CD4-positive, alpha-beta T cell treated with Interferon gamma for 1 hour (primary cell): ENCODE measurements around the gene AP2A2.

Source experiments
- DNase-seq: peaks from one replicate; pipeline ENCODE4 v3.0.0-alpha.2; 2020

AP2A2 gene

GRCh38 chr11:1032310-1032891, 106.7 kb downstream of the AP2A2 start:
- no peak for DNase-seq

- DNase-seq, result no peak
Observed at GRCh38 chr11:1033016-1033798, 107.5 kb downstream of the AP2A2 start.

- DNase-seq, result no peak
Observed at GRCh38 chr11:1034001-1034400, 108.3 kb downstream of the AP2A2 start.

- DNase-seq, result no peak
Observed at GRCh38 chr11:1034456-1035295, 109.0 kb downstream of the AP2A2 start.

- no peak for DNase-seq
Observed at GRCh38 chr11:1035577-1036283, 110.1 kb downstream of the AP2A2 start.

- DNase-seq, result no peak
Observed at GRCh38 chr11:1036303-1036923, 110.7 kb downstream of the AP2A2 start, which contains the start of gene MUC6. Gene MUC6, minus strand, starts transcription at chr11:1036718. Its CDS starts 63 bp downstream, at chr11:1036655.

- no peak for DNase-seq
Observed at GRCh38 chr11:1036931-1037330, 111.3 kb downstream of the AP2A2 start.

GRCh38 chr11:1037506-1038055, 111.9 kb downstream of the AP2A2 start:
- no peak for DNase-seq

- DNase-seq, result no peak
Observed at GRCh38 chr11:1038361-1038760, 112.7 kb downstream of the AP2A2 start.

GRCh38 chr11:1038921-1039320, 113.3 kb downstream of the AP2A2 start:
- DNase-seq, result no peak

- DNase-seq, result no peak
Observed at GRCh38 chr11:1039481-1040427, 114.1 kb downstream of the AP2A2 start.

- no peak for DNase-seq
Observed at GRCh38 chr11:1040428-1041148, 114.9 kb downstream of the AP2A2 start.

- DNase-seq, result no peak
Observed at GRCh38 chr11:1041149-1041467, 115.4 kb downstream of the AP2A2 start.

- DNase-seq, result no peak
Observed at GRCh38 chr11:1041471-1041870, 115.8 kb downstream of the AP2A2 start.

GRCh38 chr11:1041936-1042608, 116.4 kb downstream of the AP2A2 start:
- no peak for DNase-seq

GRCh38 chr11:1042626-1043562, 117.2 kb downstream of the AP2A2 start:
- DNase-seq, result no peak

- DNase-seq, result no peak
Observed at GRCh38 chr11:1043563-1044096, 118.0 kb downstream of the AP2A2 start.

GRCh38 chr11:1044160-1044559, 118.5 kb downstream of the AP2A2 start:
- no peak for DNase-seq
